Bronchial epithelial cell (primary cell): ENCODE results near the gene EXOSC6. TPM values are rescaled to one million over a fixed set of nuclear protein-coding genes. Genes with fewer than 3 reads are reported as not detected.

ENCODE experiments used
- DNase-seq: peaks from one replicate; pipeline ENCODE4 v3.0.0-alpha.2; 2010; ENCODE audit warnings: low read depth
- FAIRE-seq: peaks from 2 replicates; lab custom pipeline; 2011; peaks lifted over from hg19 to GRCh38; lab: Jason Lieb, UNC
- H3K27me3 ChIP-seq: 2 replicates; pipeline ENCODE4 v1.5.1; 2011; ENCODE audit warnings: low read length; ENCODE audit not compliant: control insufficient read depth, insufficient read depth
- H3K36me3 ChIP-seq: 2 replicates; pipeline ENCODE4 v1.5.1; 2011; ENCODE audit warnings: low read length; ENCODE audit not compliant: control insufficient read depth, insufficient read depth
- H3K4me3 ChIP-seq: 2 replicates; pipeline ENCODE4 v1.5.1; 2011; ENCODE audit warnings: mild to moderate bottlenecking, low read depth, low read length, control low read depth
- total RNA-seq: library from RNA; depleted of rRNA; stranded (reverse); fragments of >200 nt; gene quantifications from 2 replicates; pipeline ENCODE4 v1.2.1, GENCODE V29; 2014
- TF ChIP-seq, protein P1 (sequence below): IDR thresholded peaks from 2 replicates; pipeline ENCODE4 v1.5.1; 2011; ENCODE audit warnings: mild to moderate bottlenecking, moderate library complexity, low read length, control low read depth, inconsistent platforms; ENCODE audit not compliant: insufficient read depth, severe bottlenecking

Gene EXOSC6
- total RNA-seq, 1 donor from 2014 or later: 31.3 TPM

DNA sequence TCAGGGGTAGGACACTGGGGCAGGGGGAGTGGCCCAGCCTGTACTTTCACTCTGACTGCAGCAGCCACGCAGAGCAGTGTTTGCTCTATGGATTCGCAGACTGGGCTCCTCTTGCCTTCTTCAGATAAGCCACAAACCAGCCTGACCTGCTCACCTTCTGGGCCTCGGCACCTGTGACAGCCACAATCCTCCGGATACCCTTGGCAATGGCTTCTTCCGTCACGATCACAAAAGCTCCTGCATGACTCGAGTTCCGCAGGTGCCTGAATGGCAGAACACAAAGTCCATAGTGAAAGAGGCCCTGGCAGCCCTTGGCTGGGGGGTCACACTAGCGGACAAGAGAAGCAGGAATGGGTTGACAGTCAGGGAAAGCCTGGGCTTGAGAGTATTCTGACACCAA, 3.8 kb upstream of the EXOSC6 start:
- DNase-seq (no peak), FAIRE-seq (no peak)
- TF ChIP-seq, protein P1, sequence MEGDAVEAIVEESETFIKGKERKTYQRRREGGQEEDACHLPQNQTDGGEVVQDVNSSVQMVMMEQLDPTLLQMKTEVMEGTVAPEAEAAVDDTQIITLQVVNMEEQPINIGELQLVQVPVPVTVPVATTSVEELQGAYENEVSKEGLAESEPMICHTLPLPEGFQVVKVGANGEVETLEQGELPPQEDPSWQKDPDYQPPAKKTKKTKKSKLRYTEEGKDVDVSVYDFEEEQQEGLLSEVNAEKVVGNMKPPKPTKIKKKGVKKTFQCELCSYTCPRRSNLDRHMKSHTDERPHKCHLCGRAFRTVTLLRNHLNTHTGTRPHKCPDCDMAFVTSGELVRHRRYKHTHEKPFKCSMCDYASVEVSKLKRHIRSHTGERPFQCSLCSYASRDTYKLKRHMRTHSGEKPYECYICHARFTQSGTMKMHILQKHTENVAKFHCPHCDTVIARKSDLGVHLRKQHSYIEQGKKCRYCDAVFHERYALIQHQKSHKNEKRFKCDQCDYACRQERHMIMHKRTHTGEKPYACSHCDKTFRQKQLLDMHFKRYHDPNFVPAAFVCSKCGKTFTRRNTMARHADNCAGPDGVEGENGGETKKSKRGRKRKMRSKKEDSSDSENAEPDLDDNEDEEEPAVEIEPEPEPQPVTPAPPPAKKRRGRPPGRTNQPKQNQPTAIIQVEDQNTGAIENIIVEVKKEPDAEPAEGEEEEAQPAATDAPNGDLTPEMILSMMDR: no peak
- Histone ChIP-seq H3K27me3 (no peaks in the 10 kb centered on the region), H3K36me3 (peaks cover 60% of the 10 kb centered on the region), H3K4me3 (no peak overlapping the region)

- no peak for FAIRE-seq
- TF ChIP-seq, protein P1: no peak
These were observed 3.2 kb upstream of the EXOSC6 start for GRCh38 chr16:70254965-70255286.

GRCh38 chr16:70254180-70254964, 2.6 kb upstream of the EXOSC6 start:
- H3K27me3 ChIP-seq: no peaks in the 10 kb centered on the region
- H3K36me3 ChIP-seq: peaks cover 55% of the 10 kb centered on the region
- TF ChIP-seq, protein P1: no peak
- H3K4me3 ChIP-seq: no peak overlapping the region
- FAIRE-seq (no peak), DNase-seq (no peak)

More at GRCh38 chr16:70254965-70255286, 3.2 kb upstream of the EXOSC6 start:
- no peak for DNase-seq
- H3K27me3 ChIP-seq: no peaks in the 10 kb centered on the region
- no peak overlapping the region for H3K4me3 ChIP-seq
- H3K36me3 ChIP-seq: peaks cover 57% of the 10 kb centered on the region

GRCh38 chr16:70253291-70254106, 1.8 kb upstream of the EXOSC6 start:
- DNase-seq: peak; percentile 33
- H3K27me3 ChIP-seq: no peaks in the 10 kb centered on the region
- no peak for FAIRE-seq
- TF ChIP-seq, protein P1: peak; percentile 61
- H3K36me3 ChIP-seq: peaks cover 48% of the 10 kb centered on the region
- H3K4me3 ChIP-seq: no peak overlapping the region

- Histone ChIP-seq H3K36me3 (peaks cover 40% of the 10 kb centered on the region), H3K4me3 (no peak overlapping the region), H3K27me3 (no peaks in the 10 kb centered on the region)
- DNase-seq (no peak), FAIRE-seq (no peak)
- TF ChIP-seq, protein P1: peak; percentile 86
These were observed 732 bp upstream of the EXOSC6 start for GRCh38 chr16:70252355-70252988.
